SK-N-SH (cell line): ENCODE data around the gene PPID.
"Not testable (repeated sequence)": the region's sequence is repeated elsewhere in the genome, so short reads cannot be mapped to it uniquely, and the experiment has no call there.

Experiments
- CHD2 ChIP-seq: fragments of 150-350 bp; IDR thresholded peaks from 2 replicates; pipeline ENCODE4 v1.6.1; 2018; ENCODE audit warnings: low read length; ENCODE audit not compliant: partially characterized antibody
- EP300 ChIP-seq, 2 experiments: IDR thresholded peaks; 2 replicates each; pipeline versions ENCODE4 v1.4.0 to v1.6.1; 2012; ENCODE audit warnings: borderline replicate concordance in 1 of 2, low read depth in 1 of 2, low read length in 1 of 2
- EZH2phosphoT487 ChIP-seq: fragments of 200-600 bp; sonication (generic); IDR thresholded peaks from 2 replicates; pipeline ENCODE4 v1.6.1; 2017; ENCODE audit warnings: low read depth, mixed run types, mild to moderate bottlenecking, antibody characterized with exemption, moderate library complexity, borderline replicate concordance
- FOXM1 ChIP-seq: IDR thresholded peaks from 2 replicates; pipeline ENCODE4 v1.4.0; 2012; ENCODE audit warnings: low read depth, mild to moderate bottlenecking
- GABPA ChIP-seq: IDR thresholded peaks from 2 replicates; pipeline ENCODE4 v1.4.0; 2012; ENCODE audit warnings: low read depth, mild to moderate bottlenecking
- MEF2A ChIP-seq: IDR thresholded peaks from 2 replicates; pipeline ENCODE4 v1.4.0; 2012; ENCODE audit warnings: low read depth, borderline replicate concordance
- NRF1 ChIP-seq: IDR thresholded peaks from 2 replicates; pipeline ENCODE4 v1.6.1; 2012; ENCODE audit warnings: low read depth, mild to moderate bottlenecking, low read length
- POLR2AphosphoS5 ChIP-seq: IDR thresholded peaks from 2 replicates; pipeline ENCODE4 v1.6.1; 2012; ENCODE audit warnings: low read depth, low read length
- TAF1 ChIP-seq: IDR thresholded peaks from 2 replicates; pipeline ENCODE4 v1.6.1; 2012; ENCODE audit warnings: low read depth, mild to moderate bottlenecking, low read length, moderate library complexity, borderline replicate concordance
- TEAD4 ChIP-seq: IDR thresholded peaks from 2 replicates; pipeline ENCODE4 v1.4.0; 2012; ENCODE audit warnings: mild to moderate bottlenecking, borderline replicate concordance; ENCODE audit not compliant: insufficient read depth
- TF ChIP-seq, protein P1 (sequence below): fragments of 200-600 bp; sonication (generic); IDR thresholded peaks from 2 replicates; pipeline ENCODE4 v1.6.1; 2017; ENCODE audit warnings: antibody characterized with exemption, mild to moderate bottlenecking, moderate library complexity
- TF ChIP-seq, protein P2 (sequence below): IDR thresholded peaks from 2 replicates; pipeline ENCODE4 v1.6.1; 2012; ENCODE audit warnings: mild to moderate bottlenecking, low read depth, low read length, moderate library complexity
- TF ChIP-seq, protein P3 (sequence below): IDR thresholded peaks from 2 replicates; pipeline ENCODE4 v1.4.0; 2012; ENCODE audit warnings: low read depth
- TF ChIP-seq, protein P4 (sequence below): fragments of 150-350 bp; IDR thresholded peaks from 2 replicates; pipeline ENCODE4 v1.6.1; 2017; ENCODE audit warnings: antibody characterized with exemption, low read length, low read depth, borderline replicate concordance

DNA sequence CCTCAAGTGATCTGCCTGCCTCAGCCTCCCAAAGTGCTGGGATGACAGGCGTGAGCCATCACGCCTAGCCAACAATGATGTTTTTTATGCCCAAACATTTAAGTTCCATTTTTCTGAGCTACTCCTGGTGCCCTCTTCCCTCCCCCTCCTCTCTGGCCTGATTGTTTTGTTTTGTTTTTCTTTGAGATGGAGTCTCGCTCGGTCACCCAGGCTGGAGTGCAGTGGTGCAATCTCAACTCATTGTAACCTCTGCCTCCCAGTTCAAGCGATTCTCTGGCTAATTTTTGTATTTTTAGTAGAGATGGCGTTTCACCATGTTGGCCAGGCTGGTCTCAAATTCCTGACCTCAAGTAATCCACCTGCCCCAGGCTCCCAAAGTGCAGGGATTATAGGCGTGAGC is 32.6 kb upstream of the PPID start:
- TF ChIP-seq, protein P1, sequence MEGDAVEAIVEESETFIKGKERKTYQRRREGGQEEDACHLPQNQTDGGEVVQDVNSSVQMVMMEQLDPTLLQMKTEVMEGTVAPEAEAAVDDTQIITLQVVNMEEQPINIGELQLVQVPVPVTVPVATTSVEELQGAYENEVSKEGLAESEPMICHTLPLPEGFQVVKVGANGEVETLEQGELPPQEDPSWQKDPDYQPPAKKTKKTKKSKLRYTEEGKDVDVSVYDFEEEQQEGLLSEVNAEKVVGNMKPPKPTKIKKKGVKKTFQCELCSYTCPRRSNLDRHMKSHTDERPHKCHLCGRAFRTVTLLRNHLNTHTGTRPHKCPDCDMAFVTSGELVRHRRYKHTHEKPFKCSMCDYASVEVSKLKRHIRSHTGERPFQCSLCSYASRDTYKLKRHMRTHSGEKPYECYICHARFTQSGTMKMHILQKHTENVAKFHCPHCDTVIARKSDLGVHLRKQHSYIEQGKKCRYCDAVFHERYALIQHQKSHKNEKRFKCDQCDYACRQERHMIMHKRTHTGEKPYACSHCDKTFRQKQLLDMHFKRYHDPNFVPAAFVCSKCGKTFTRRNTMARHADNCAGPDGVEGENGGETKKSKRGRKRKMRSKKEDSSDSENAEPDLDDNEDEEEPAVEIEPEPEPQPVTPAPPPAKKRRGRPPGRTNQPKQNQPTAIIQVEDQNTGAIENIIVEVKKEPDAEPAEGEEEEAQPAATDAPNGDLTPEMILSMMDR: not testable (repeated sequence)
- TF ChIP-seq NRF1; GABPA; FOXM1; CHD2; EP300 (IDR thresholded peaks at IDR 0.05; ENCODE audit: borderline replicate concordance in 1 of 2, low read depth in 1 of 2, low read length in 1 of 2); TEAD4; POLR2AphosphoS5; TAF1; MEF2A; EZH2phosphoT487: not testable (repeated sequence)
- TF ChIP-seq, protein P2, sequence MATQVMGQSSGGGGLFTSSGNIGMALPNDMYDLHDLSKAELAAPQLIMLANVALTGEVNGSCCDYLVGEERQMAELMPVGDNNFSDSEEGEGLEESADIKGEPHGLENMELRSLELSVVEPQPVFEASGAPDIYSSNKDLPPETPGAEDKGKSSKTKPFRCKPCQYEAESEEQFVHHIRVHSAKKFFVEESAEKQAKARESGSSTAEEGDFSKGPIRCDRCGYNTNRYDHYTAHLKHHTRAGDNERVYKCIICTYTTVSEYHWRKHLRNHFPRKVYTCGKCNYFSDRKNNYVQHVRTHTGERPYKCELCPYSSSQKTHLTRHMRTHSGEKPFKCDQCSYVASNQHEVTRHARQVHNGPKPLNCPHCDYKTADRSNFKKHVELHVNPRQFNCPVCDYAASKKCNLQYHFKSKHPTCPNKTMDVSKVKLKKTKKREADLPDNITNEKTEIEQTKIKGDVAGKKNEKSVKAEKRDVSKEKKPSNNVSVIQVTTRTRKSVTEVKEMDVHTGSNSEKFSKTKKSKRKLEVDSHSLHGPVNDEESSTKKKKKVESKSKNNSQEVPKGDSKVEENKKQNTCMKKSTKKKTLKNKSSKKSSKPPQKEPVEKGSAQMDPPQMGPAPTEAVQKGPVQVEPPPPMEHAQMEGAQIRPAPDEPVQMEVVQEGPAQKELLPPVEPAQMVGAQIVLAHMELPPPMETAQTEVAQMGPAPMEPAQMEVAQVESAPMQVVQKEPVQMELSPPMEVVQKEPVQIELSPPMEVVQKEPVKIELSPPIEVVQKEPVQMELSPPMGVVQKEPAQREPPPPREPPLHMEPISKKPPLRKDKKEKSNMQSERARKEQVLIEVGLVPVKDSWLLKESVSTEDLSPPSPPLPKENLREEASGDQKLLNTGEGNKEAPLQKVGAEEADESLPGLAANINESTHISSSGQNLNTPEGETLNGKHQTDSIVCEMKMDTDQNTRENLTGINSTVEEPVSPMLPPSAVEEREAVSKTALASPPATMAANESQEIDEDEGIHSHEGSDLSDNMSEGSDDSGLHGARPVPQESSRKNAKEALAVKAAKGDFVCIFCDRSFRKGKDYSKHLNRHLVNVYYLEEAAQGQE: not testable (repeated sequence)
- TF ChIP-seq, protein P3, sequence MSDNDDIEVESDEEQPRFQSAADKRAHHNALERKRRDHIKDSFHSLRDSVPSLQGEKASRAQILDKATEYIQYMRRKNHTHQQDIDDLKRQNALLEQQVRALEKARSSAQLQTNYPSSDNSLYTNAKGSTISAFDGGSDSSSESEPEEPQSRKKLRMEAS: not testable (repeated sequence)
- TF ChIP-seq, protein P4, sequence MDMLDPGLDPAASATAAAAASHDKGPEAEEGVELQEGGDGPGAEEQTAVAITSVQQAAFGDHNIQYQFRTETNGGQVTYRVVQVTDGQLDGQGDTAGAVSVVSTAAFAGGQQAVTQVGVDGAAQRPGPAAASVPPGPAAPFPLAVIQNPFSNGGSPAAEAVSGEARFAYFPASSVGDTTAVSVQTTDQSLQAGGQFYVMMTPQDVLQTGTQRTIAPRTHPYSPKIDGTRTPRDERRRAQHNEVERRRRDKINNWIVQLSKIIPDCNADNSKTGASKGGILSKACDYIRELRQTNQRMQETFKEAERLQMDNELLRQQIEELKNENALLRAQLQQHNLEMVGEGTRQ: not testable (repeated sequence)
